Measurements from ENCODE around the gene PUSL1. TPM values are rescaled to one million over a fixed set of nuclear protein-coding genes. Genes with fewer than 3 reads are reported as not detected.
A peak's percentile ranks its signal among the peaks of the same experiment; 100 is the strongest.

The PUSL1 gene
- total and polyA plus RNA-seq, 2 of the 4 experiments (the other 2 are of a cell fraction): 10.9 to 33.0 TPM

DNA sequence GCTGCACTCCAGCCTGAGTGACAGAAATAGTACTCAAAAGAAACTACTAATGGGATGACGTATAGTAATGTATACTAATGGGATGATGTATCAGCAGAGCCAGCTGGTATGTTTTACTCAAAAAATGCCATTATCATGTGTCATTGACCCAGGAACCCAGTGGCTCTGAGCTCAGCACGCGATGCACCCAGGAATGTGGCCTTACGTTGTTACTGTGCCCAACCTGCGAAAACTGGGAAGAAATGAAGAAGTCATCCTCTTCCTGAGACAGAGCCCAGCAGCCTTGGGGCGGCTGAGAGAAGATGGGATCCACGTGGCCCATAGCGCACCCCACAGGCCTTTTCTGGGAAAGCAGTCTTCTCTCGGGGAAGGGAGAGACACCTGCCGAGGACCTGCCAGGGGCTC lies 43.5 kb upstream of the PUSL1 start (continued):
- TF ChIP-seq, protein P1, sequence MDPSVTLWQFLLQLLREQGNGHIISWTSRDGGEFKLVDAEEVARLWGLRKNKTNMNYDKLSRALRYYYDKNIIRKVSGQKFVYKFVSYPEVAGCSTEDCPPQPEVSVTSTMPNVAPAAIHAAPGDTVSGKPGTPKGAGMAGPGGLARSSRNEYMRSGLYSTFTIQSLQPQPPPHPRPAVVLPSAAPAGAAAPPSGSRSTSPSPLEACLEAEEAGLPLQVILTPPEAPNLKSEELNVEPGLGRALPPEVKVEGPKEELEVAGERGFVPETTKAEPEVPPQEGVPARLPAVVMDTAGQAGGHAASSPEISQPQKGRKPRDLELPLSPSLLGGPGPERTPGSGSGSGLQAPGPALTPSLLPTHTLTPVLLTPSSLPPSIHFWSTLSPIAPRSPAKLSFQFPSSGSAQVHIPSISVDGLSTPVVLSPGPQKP (IDR thresholded peaks at IDR 0.05; ENCODE audit: borderline replicate concordance, low read depth, low read length): no peak

DNA sequence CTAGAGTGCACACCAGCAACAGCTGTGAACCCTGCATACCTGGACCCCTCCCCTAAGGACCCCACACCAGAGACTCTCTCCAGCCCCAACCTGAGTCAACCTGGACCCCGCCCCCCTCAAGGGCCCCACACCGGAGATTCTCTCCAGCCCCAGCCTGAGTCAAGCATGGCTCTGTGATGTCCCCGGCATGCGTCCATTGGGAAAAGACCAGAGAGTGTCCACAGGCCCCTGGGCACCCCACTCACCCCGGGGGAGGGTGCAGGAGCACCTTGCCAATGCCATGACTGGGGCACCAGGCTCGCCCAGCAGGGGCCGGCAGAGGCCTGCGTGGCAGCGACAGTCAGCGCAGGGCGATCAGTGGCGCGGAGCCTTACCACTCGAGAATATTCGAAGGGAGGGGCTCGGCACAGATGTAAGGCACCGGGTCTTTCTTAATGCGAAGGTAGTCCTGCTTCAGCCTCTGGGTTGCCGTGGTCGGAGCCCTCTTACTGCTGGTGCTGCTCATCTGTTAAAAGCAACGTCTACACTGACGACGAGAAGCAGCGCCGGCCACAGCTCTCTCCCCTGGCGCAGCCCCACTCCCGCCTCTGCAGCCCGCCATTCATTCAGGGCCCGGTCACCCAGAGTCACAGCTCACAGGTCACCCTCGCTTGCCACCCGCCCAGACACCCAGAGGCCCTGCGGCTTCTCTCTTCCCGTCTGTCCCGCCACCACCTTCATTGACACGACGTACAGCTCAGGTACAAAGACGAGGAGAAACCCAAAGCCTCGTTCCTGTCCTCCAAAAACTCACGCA lies 40.7 kb upstream of the PUSL1 start:
- peaks cover 46% of the 10 kb centered on the region for H3K4me1 ChIP-seq (ENCODE audit: control insufficient read depth, insufficient read depth, low read length)
- peak overlapping the region; percentile 41; the same call in 1 of the 3 replicates for H2BK15ac ChIP-seq (ENCODE audit: low read depth, low read length)
- peaks cover 22% of the 10 kb centered on the region for H4K20me1 ChIP-seq (ENCODE audit: insufficient read depth, low read length)
- DNase-seq: no peak
- H2BK20ac ChIP-seq (ENCODE audit: low read depth, low read length): no peak overlapping the region
- H2AFZ ChIP-seq (replicated peaks; ENCODE audit: low read length, poor library complexity): no peak overlapping the region
- CTCF ChIA-PET: no interaction called here
- intact Hi-C loops (cut with micrococcal nuclease): no loop called here
- no peak overlapping the region for H2BK120ac ChIP-seq (ENCODE audit: low read depth, low read length)
- no peak for ATAC-seq (ENCODE audit: low read depth)
- H3K14ac ChIP-seq (replicated peaks; ENCODE audit: low read depth, low read length): no peak overlapping the region; the same call in 1 of the 2 replicates
- H3K9ac ChIP-seq (ENCODE audit: low read depth, low read length): no peak overlapping the region
- H3K23ac ChIP-seq (ENCODE audit: low read depth, low read length): no peak overlapping the region
- no peaks in the 10 kb centered on the region for H3K9me3 ChIP-seq (ENCODE audit: control insufficient read depth, insufficient read depth, low read length)
- H3K18ac ChIP-seq (ENCODE audit: low read depth, low read length): no peak overlapping the region
- H2AK9ac ChIP-seq (replicated peaks; ENCODE audit: low read depth, low read length, poor library complexity): peak overlapping the region; percentile 23
- H3K4me3 ChIP-seq (ENCODE audit: insufficient read depth, low read depth, low read length): no peak overlapping the region
- peak overlapping the region; percentile 50; the same call in 1 of the 2 replicates for H4K91ac ChIP-seq (ENCODE audit: insufficient read depth, low read depth, low read length)
- H4K5ac ChIP-seq (ENCODE audit: low read depth, low read length): no peak overlapping the region
- peak overlapping the region; percentile 73; the same call in 1 of the 2 replicates for H3K4ac ChIP-seq (ENCODE audit: low read depth, low read length)
- peak overlapping the region; percentile 66; the same call in 1 of the 2 replicates for H3K27ac ChIP-seq (ENCODE audit: insufficient read depth, low read length)
- no TSS peak for BruUV-seq (replicated peaks)
- no peaks in the 10 kb centered on the region for H3K27me3 ChIP-seq (ENCODE audit: control insufficient read depth, insufficient read depth, low read length)
- H3K4me2 ChIP-seq (ENCODE audit: low read depth, low read length): no peak overlapping the region
- POLR2A ChIA-PET (ENCODE audit: unreplicated experiment): no interaction called here
- no peak for TF ChIP-seq RAD21 (IDR thresholded peaks at IDR 0.05; ENCODE audit: low read length)
- TF ChIP-seq CHD1 (IDR thresholded peaks at IDR 0.05; ENCODE audit: low read depth, low read length): no peak
- no peak for TF ChIP-seq CTCF (conservative IDR thresholded peaks at IDR 0.05; ENCODE audit: low read depth, low read length)
- TF ChIP-seq BHLHE40 (IDR thresholded peaks at IDR 0.05; ENCODE audit: low read depth, low read length): no peak
- no peak for TF ChIP-seq POLR2A (IDR thresholded peaks at IDR 0.05; ENCODE audit: low read depth, low read length)
- no peak for TF ChIP-seq RCOR1 (IDR thresholded peaks at IDR 0.05; ENCODE audit: insufficient replicate concordance, low read length)
- TF ChIP-seq FOS (IDR thresholded peaks at IDR 0.05; ENCODE audit: low read depth, low read length): no peak
- no peak for TF ChIP-seq USF2 (IDR thresholded peaks at IDR 0.05; ENCODE audit: low read depth, low read length)
- TF ChIP-seq, protein P1 (IDR thresholded peaks at IDR 0.05; ENCODE audit: borderline replicate concordance, low read depth, low read length): no peak
- peak overlapping the region; percentile 57 for H2BK5ac ChIP-seq (ENCODE audit: low read depth, low read length, poor library complexity, severe bottlenecking)
- H4K8ac ChIP-seq (ENCODE audit: low read depth in 2 of 2, low read length in 2 of 2): peak overlapping the region in 1 of 2 experiments; percentile 68; a peak in 1 of 4 replicates
- no peak overlapping the region for H3K56ac ChIP-seq (ENCODE audit: extremely low read depth, insufficient read depth, low read length)
- H2AK5ac ChIP-seq (ENCODE audit: low read depth, low read length): peak overlapping the region; percentile 94; the same call in 1 of the 2 replicates
- dilution Hi-C loops (cut with HindIII; ENCODE audit: low sequenced_read_pairs, unreplicated experiment): no loop called here
- H3K79me1 ChIP-seq (ENCODE audit: low read depth in 1 of 2, low read length in 2 of 2): peaks cover 21 to 53% of the 10 kb centered on the region in 2 experiments
- in situ Hi-C loops (cut with MboI; ENCODE audit: low sequenced_read_pairs): no loop called here
- H3K36me3 ChIP-seq (ENCODE audit: control insufficient read depth, insufficient read depth, low read length): peaks cover 52% of the 10 kb centered on the region
- H3K9me1 ChIP-seq (ENCODE audit: insufficient read depth, low read length): peaks cover 36% of the 10 kb centered on the region
- 95% methylated on average over 33 of the region's 39 CpGs; no CpG with 5 or more reads in 1 of the 2 experiments for WGBS, 2 experiments (ENCODE audit: extremely low coverage in 2 of 2, insufficient read length in 1 of 2)
